PC-9 (cell line): ENCODE data around the gene GSX1. TPM values are rescaled to one million over a fixed set of nuclear protein-coding genes. Genes with fewer than 3 reads are reported as not detected.
"Not testable (repeated sequence)": the region's sequence is repeated elsewhere in the genome, so short reads cannot be mapped to it uniquely, and the experiment has no call there.

ENCODE experiments used
- Bru-seq: library from RNA; stranded (reverse); fragments of 400-500 nt; gene quantifications from one replicate; lab custom pipeline; 2021; lab: Mats Ljungman, UMichigan
- BruChase-seq, 2 experiments: library from RNA; stranded (reverse); fragments of 400-500 nt; gene quantifications; one replicate each; lab custom pipeline; 2021; lab: Mats Ljungman, UMichigan
- BruUV-seq: library from RNA; stranded (reverse); fragments of 400-500 nt; replicated peaks from 2 replicates; lab custom pipeline; 2021; lab: Mats Ljungman, UMichigan
- CTCF ChIA-PET: fragments of 300-600 bp; sonication (Branson Sonifier 250); formaldehyde crosslinking; loops from one replicate; lab custom pipeline; 2022; ENCODE audit warnings: antibody characterized with exemption; lab: Charles Lee
- POLR2A ChIA-PET: fragments of 300-600 bp; sonication (Branson Sonifier 250); formaldehyde crosslinking; loops from one replicate; lab custom pipeline; 2022; ENCODE audit warnings: antibody characterized with exemption; ENCODE audit not compliant: unreplicated experiment; lab: Charles Lee
- DNase-seq, 2 experiments: peaks; one replicate each; pipeline versions ENCODE4 v3.0.0 to v3.0.0-alpha.2; 2015 to 2022; ENCODE audit warnings: mixed read lengths in 1 of 2
- H2AFZ ChIP-seq: fragments of 200-600 bp; sonication (generic); 2 replicates; pipeline ENCODE4 v1.8.1; 2017; ENCODE audit warnings: antibody characterized with exemption
- H3F3A ChIP-seq: fragments of 200-600 bp; sonication (generic); 2 replicates; pipeline ENCODE4 v1.8.1; 2017; ENCODE audit warnings: antibody characterized with exemption, mild to moderate bottlenecking, low read depth; ENCODE audit not compliant: insufficient read depth
- H3K27ac ChIP-seq: fragments of 200-600 bp; sonication (generic); 2 replicates; pipeline ENCODE4 v1.6.1; 2016; ENCODE audit warnings: mixed run types
- H3K27me3 ChIP-seq: fragments of 200-600 bp; sonication (generic); 2 replicates; pipeline ENCODE4 v1.6.1; 2016; ENCODE audit warnings: low read depth, mixed run types; ENCODE audit not compliant: insufficient read depth
- H3K36me3 ChIP-seq: fragments of 200-600 bp; sonication (generic); 2 replicates; pipeline ENCODE4 v1.6.1; 2016; ENCODE audit warnings: low read depth, mixed run types
- H3K4me1 ChIP-seq: fragments of 200-600 bp; sonication (generic); replicated peaks from 2 replicates; pipeline ENCODE4 v1.6.1; 2016; ENCODE audit warnings: mixed run types; ENCODE audit not compliant: insufficient read depth
- H3K4me2 ChIP-seq: fragments of 200-600 bp; sonication (generic); 2 replicates; pipeline ENCODE4 v1.6.1; 2017; ENCODE audit warnings: mixed run types
- H3K4me3 ChIP-seq: fragments of 200-600 bp; sonication (generic); 2 replicates; pipeline ENCODE4 v1.6.1; 2016; ENCODE audit warnings: mixed run types
- H3K79me2 ChIP-seq: fragments of 200-600 bp; sonication (generic); 2 replicates; pipeline ENCODE4 v1.6.1; 2017; ENCODE audit warnings: low read depth, mixed run types
- H3K9me2 ChIP-seq: fragments of 200-600 bp; sonication (generic); 2 replicates; pipeline ENCODE4 v1.8.1; 2017; ENCODE audit warnings: mild to moderate bottlenecking; ENCODE audit not compliant: insufficient read depth
- H3K9me3 ChIP-seq: fragments of 200-600 bp; sonication (generic); 2 replicates; pipeline ENCODE4 v1.8.1; 2016; ENCODE audit warnings: low read depth; ENCODE audit not compliant: insufficient read depth
- H4K20me1 ChIP-seq: fragments of 200-600 bp; sonication (generic); 2 replicates; pipeline ENCODE4 v1.8.1; 2017; ENCODE audit not compliant: insufficient read depth
- EZH2 ChIP-seq: fragments of 200-600 bp; sonication (generic); IDR thresholded peaks from 2 replicates; pipeline ENCODE4 v1.8.0; 2017; ENCODE audit warnings: antibody characterized with exemption, low read depth
- intact Hi-C: fragments of 100-400 bp; cut with micrococcal nuclease; formaldehyde crosslinking; loops from one replicate; pipeline ENCODE4 v1.10.0; 2022; ENCODE audit not compliant: unreplicated experiment
- long read RNA-seq: library from polyadenylated mRNA; stranded (forward); transcript quantifications from one replicate; pipeline ENCODE4 v2.0.0, GENCODE V29; 2022
- total RNA-seq: library from RNA; stranded (reverse); gene quantifications from 2 replicates; pipeline ENCODE4 v1.2.3, GENCODE V29; 2021
- TF ChIP-seq, protein P1 (sequence below): fragments of 200-600 bp; sonication (generic); conservative IDR thresholded peaks from 2 replicates; pipeline ENCODE4 v1.6.1; 2017; ENCODE audit warnings: mixed run types, antibody characterized with exemption, mild to moderate bottlenecking, moderate library complexity

The GSX1 gene
- total RNA-seq (not detected in 2 replicates), Bru-seq, nascent RNA (not detected), BruChase-seq, experiment 1, labeled RNA remaining after a 2-hour chase (not detected), BruChase-seq, experiment 2, labeled RNA remaining after a 6-hour chase (not detected)
- long read RNA-seq = 0 reads

DNA sequence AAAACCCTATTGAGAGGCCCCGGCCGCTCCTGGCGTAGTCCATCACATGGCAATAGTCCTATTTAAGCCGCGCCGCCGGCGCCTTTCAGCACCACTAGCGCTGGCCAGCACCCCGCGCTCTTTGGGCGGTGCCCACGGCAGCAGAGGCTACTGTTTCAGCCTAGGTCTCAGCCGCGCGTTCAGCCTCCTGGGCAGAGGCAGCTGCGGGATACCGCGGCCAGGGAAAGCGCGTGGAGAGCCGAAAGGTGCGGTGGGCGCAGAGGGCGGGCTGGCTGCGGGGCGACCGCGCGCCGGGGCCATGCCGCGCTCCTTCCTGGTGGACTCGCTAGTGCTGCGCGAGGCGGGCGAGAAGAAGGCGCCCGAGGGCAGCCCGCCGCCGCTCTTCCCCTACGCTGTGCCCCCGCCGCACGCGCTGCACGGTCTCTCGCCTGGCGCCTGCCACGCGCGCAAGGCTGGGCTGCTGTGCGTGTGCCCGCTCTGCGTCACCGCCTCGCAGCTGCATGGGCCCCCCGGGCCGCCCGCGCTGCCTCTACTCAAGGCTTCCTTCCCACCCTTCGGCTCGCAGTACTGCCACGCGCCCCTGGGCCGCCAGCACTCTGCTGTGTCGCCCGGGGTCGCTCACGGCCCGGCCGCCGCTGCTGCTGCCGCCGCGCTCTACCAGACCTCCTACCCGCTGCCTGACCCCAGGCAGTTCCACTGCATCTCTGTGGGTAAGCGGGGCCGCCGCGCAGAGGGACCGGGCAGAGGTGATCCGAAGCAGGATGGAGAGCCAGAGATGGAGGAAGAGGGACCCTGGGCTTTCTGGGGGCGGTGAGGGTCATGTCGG, at the start of gene GSX1:
TSS of gene GSX1 (plus strand) at position 91 of the 826 bp plus-strand sequence. CDS start at position 299, 208 bp downstream.
- Histone ChIP-seq H3F3A (no peaks in the 10 kb centered on the region), H3K4me2 (peak within 1 kb of the TSS; percentile 74), H3K36me3 (no peaks in the 10 kb centered on the region), H3K9me3 (no peaks in the 10 kb centered on the region), H3K27me3 (peaks cover 73% of the 10 kb centered on the region), H3K4me3 (peak within 1 kb of the TSS; percentile 44; the same call in 1 of the 2 replicates), H3K27ac (no peak within 1 kb of the TSS), H3K4me1 (no peaks in the 10 kb centered on the region), H3K79me2 (no peaks in the 10 kb centered on the region), H3K9me2 (no peaks in the 10 kb centered on the region), H4K20me1 (no peaks in the 10 kb centered on the region), H2AFZ (no peak within 1 kb of the TSS)
- intact Hi-C loops = no loop called here
- CTCF ChIA-PET = no interaction called here
- no peak for DNase-seq
- POLR2A ChIA-PET = no interaction called here
- TF ChIP-seq, protein P1, sequence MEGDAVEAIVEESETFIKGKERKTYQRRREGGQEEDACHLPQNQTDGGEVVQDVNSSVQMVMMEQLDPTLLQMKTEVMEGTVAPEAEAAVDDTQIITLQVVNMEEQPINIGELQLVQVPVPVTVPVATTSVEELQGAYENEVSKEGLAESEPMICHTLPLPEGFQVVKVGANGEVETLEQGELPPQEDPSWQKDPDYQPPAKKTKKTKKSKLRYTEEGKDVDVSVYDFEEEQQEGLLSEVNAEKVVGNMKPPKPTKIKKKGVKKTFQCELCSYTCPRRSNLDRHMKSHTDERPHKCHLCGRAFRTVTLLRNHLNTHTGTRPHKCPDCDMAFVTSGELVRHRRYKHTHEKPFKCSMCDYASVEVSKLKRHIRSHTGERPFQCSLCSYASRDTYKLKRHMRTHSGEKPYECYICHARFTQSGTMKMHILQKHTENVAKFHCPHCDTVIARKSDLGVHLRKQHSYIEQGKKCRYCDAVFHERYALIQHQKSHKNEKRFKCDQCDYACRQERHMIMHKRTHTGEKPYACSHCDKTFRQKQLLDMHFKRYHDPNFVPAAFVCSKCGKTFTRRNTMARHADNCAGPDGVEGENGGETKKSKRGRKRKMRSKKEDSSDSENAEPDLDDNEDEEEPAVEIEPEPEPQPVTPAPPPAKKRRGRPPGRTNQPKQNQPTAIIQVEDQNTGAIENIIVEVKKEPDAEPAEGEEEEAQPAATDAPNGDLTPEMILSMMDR = no peak
- no peak for TF ChIP-seq EZH2
- BruUV-seq = no TSS peak

DNA sequence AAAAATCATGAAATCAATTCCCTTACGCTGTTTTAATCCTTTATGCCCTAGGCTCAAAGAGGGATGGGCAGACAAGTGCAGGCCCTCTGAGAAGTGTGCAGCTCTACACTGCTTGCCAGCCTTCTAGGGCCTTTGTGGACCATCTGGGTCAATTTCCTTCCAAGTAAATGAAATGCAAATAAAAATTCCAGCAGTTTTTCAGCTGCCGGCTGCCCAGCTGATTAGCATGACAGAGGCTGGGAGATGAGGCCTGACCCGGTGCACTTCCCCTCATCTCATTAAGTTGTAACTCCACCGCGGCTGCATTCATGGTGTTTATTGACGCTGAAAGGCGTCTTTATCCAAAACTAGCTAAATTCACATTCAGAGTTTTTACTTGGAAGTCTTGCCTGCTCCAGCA, 47.5 kb upstream of the GSX1 start:
- no peak for TF ChIP-seq EZH2
- TF ChIP-seq, protein P1 = no peak
- H3K27ac ChIP-seq = no peak overlapping the region
- H3K9me2 ChIP-seq = no peaks in the 10 kb centered on the region
- H2AFZ ChIP-seq = no peak overlapping the region
- H3K4me1 ChIP-seq = no peaks in the 10 kb centered on the region
- no peak for DNase-seq
- no peaks in the 10 kb centered on the region for H3F3A ChIP-seq
- intact Hi-C loops = no loop called here
- H3K79me2 ChIP-seq = no peaks in the 10 kb centered on the region
- no peaks in the 10 kb centered on the region for H4K20me1 ChIP-seq
- CTCF ChIA-PET = interaction anchor here (0.6 kb wide), 1 partner anchor 41 kb away, joined by 3 read pairs; no protein-coding TSS in a partner anchor
- no TSS peak for BruUV-seq
- peaks cover 96% of the 10 kb centered on the region for H3K27me3 ChIP-seq
- no peaks in the 10 kb centered on the region for H3K9me3 ChIP-seq
- H3K36me3 ChIP-seq = no peaks in the 10 kb centered on the region
- H3K4me2 ChIP-seq = no peak overlapping the region
- no peak overlapping the region for H3K4me3 ChIP-seq
- POLR2A ChIA-PET = no interaction called here

DNA sequence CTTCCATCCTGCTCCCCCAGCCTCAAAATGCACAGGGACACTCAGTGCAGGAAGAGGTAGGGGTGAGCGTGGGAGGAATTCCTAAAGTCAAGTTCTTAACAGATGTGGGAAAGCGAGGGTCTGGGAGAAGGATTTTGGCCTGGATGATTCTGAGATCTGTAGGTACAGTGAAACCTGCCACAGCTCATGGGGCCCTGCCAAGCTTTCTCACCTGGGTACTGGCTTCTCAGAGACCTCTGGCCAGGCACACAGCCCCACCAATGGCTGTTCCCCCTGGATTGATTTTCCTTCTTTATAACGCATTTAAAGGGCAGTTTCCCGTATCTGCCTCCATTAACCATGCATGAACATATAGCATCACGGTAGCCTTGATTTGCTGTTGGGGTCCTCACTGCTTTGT, 47.0 kb upstream of the GSX1 start:
- POLR2A ChIA-PET = no interaction called here
- Histone ChIP-seq H3K9me3 (no peaks in the 10 kb centered on the region), H4K20me1 (no peaks in the 10 kb centered on the region), H3K79me2 (no peaks in the 10 kb centered on the region), H3K4me1 (no peaks in the 10 kb centered on the region), H3K27me3 (peaks cover 96% of the 10 kb centered on the region), H3K36me3 (no peaks in the 10 kb centered on the region), H2AFZ (no peak overlapping the region), H3K4me2 (no peak overlapping the region), H3K4me3 (no peak overlapping the region), H3K9me2 (no peaks in the 10 kb centered on the region), H3K27ac (no peak overlapping the region), H3F3A (no peaks in the 10 kb centered on the region)
- intact Hi-C loops = no loop called here
- no TSS peak for BruUV-seq
- TF ChIP-seq EZH2 = no peak
- TF ChIP-seq, protein P1 = no peak
- no peak for DNase-seq
- CTCF ChIA-PET = no interaction called here

DNA sequence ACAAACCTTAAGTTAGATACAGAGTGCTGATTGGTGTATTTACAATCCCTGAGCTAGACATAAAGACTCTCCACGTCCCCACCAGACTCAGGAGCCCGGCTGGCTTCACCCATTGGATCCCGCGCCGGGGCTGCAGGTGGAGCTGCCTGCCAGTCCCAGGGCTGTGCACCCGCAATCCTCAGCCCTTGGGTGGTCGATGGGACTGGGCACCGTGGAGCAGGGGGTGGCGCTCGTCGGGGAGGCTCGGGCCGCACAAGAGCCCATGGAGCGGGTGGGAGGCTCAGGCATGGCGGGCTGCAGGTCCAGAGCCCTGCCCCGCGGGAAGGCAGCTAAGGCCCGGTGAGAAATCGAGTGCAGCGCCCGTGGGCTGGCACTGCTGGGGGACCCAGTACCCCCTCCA, 44.1 kb upstream of the GSX1 start:
- POLR2A ChIA-PET, DNase-seq, H2AFZ ChIP-seq, H4K20me1 ChIP-seq, BruUV-seq, H3K9me2 ChIP-seq, H3K4me3 ChIP-seq, H3K36me3 ChIP-seq, H3K4me1 ChIP-seq, intact Hi-C loops, H3K4me2 ChIP-seq, CTCF ChIA-PET, H3K79me2 ChIP-seq, H3K27ac ChIP-seq, H3K9me3 ChIP-seq, H3F3A ChIP-seq: not testable (repeated sequence)
- H3K27me3 ChIP-seq = peaks cover 84% of the 10 kb centered on the region
